Neural cell (in vitro differentiated cells): Measurements from ENCODE around the gene NOL4L. TPM values are rescaled to one million over a fixed set of nuclear protein-coding genes. Genes with fewer than 3 reads are reported as not detected.

Experiments
- H2AFZ ChIP-seq: fragments of 200-600, 300-800 bp; sonication (generic), shearing (Covaris generic); 2 replicates; pipeline ENCODE4 v1.6.0; 2014; ENCODE audit warnings: low read depth, mild to moderate bottlenecking, antibody characterized with exemption, low read length, moderate library complexity
- H3F3A ChIP-seq: fragments of 200-600 bp; shearing (Covaris generic); 2 replicates; pipeline ENCODE4 v1.6.1; 2016; ENCODE audit warnings: mild to moderate bottlenecking, moderate library complexity, mixed read lengths, antibody characterized with exemption, low read length; ENCODE audit not compliant: insufficient read depth, poor library complexity, severe bottlenecking
- H3K27ac ChIP-seq: fragments of 200-600, 300-800 bp; sonication (generic), shearing (Covaris generic); 2 replicates; pipeline ENCODE4 v1.5.1; 2014; ENCODE audit warnings: mild to moderate bottlenecking, low read length, moderate library complexity
- H3K27me3 ChIP-seq: fragments of 300-800, 200-600 bp; sonication (generic), shearing (Covaris generic); 2 replicates; pipeline ENCODE4 v1.6.0; 2014; ENCODE audit warnings: mild to moderate bottlenecking, low read depth, low read length, moderate library complexity; ENCODE audit not compliant: insufficient read depth
- H3K36me3 ChIP-seq: fragments of 300-800, 200-600 bp; sonication (generic), shearing (Covaris generic); 2 replicates; pipeline ENCODE4 v1.5.1; 2014; ENCODE audit warnings: mild to moderate bottlenecking, antibody characterized with exemption, low read length, moderate library complexity; ENCODE audit not compliant: insufficient read depth
- H3K4me2 ChIP-seq: fragments of 300-800, 200-600 bp; sonication (generic), shearing (Covaris generic); 2 replicates; pipeline ENCODE4 v1.6.0; 2014; ENCODE audit warnings: mild to moderate bottlenecking, low read length
- H3K4me3 ChIP-seq: fragments of 300-800, 200-600 bp; sonication (generic), shearing (Covaris generic); 2 replicates; pipeline ENCODE4 v1.5.1; 2014; ENCODE audit warnings: mild to moderate bottlenecking, low read length, moderate library complexity
- H3K79me2 ChIP-seq: fragments of 200-600 bp; shearing (Covaris generic); replicated peaks from 2 replicates; pipeline ENCODE4 v1.6.0; 2014; ENCODE audit warnings: mild to moderate bottlenecking, low read length, moderate library complexity; ENCODE audit not compliant: insufficient read depth
- H3K9ac ChIP-seq: fragments of 300-800, 200-600 bp; sonication (generic), shearing (Covaris generic); 2 replicates; pipeline ENCODE4 v1.6.1; 2016; ENCODE audit warnings: mild to moderate bottlenecking, low read length, mixed read lengths
- H3K9me2 ChIP-seq: fragments of 200-600 bp; shearing (Covaris generic); 2 replicates; pipeline ENCODE4 v1.6.1; 2016; ENCODE audit warnings: mild to moderate bottlenecking, low read length, mixed read lengths; ENCODE audit not compliant: insufficient read depth
- H3K9me3 ChIP-seq: fragments of 200-600, 300-800 bp; sonication (generic), shearing (Covaris generic); 2 replicates; pipeline ENCODE4 v1.6.1; 2016; ENCODE audit warnings: mild to moderate bottlenecking, mixed run types, low read length, moderate library complexity, mixed read lengths
- H4K20me1 ChIP-seq: fragments of 200-600 bp; shearing (Covaris generic); 2 replicates; pipeline ENCODE4 v1.6.1; 2016; ENCODE audit warnings: mild to moderate bottlenecking, mixed run types; ENCODE audit not compliant: insufficient read depth
- CTCF ChIP-seq: fragments of 450-650 bp; IDR thresholded peaks from 2 replicates; pipeline ENCODE4 v1.5.1; 2014; ENCODE audit warnings: antibody characterized with exemption, mild to moderate bottlenecking, moderate library complexity; ENCODE audit not compliant: poor library complexity, severe bottlenecking
- EP300 ChIP-seq: fragments of 450-650 bp; conservative IDR thresholded peaks from 2 replicates; pipeline ENCODE4 v1.6.1; 2014; ENCODE audit warnings: antibody characterized with exemption, mild to moderate bottlenecking, moderate library complexity; ENCODE audit not compliant: poor library complexity, severe bottlenecking
- EZH2 ChIP-seq: fragments of 200-600, 300-800 bp; shearing (Covaris generic), sonication (generic); IDR thresholded peaks from 2 replicates; pipeline ENCODE4 v1.6.1; 2014; ENCODE audit warnings: antibody characterized with exemption, low read length, borderline replicate concordance, mild to moderate bottlenecking; ENCODE audit not compliant: insufficient read depth, poor library complexity, severe bottlenecking
- MXI1 ChIP-seq: fragments of 450-650 bp; conservative IDR thresholded peaks from 2 replicates; pipeline ENCODE4 v1.6.1; 2014; ENCODE audit warnings: antibody characterized with exemption, mild to moderate bottlenecking; ENCODE audit not compliant: poor library complexity, severe bottlenecking
- POLR2AphosphoS5 ChIP-seq: IDR thresholded peaks from 2 replicates; pipeline ENCODE4 v1.6.1; 2012
- RAD21 ChIP-seq: fragments of 450-650 bp; conservative IDR thresholded peaks from 2 replicates; pipeline ENCODE4 v1.6.1; 2014; ENCODE audit warnings: antibody characterized with exemption, mild to moderate bottlenecking, moderate library complexity
- REST ChIP-seq: IDR thresholded peaks from 2 replicates; pipeline ENCODE4 v1.6.1; 2012; ENCODE audit warnings: borderline replicate concordance
- SMC3 ChIP-seq: fragments of 450-650 bp; conservative IDR thresholded peaks from 2 replicates; pipeline ENCODE4 v1.6.1; 2014; ENCODE audit warnings: antibody characterized with exemption, mild to moderate bottlenecking, moderate library complexity; ENCODE audit not compliant: poor library complexity
- TAF1 ChIP-seq: IDR thresholded peaks from 2 replicates; pipeline ENCODE4 v1.6.1; 2012; ENCODE audit warnings: low read depth
- polyA plus RNA-seq: library from polyadenylated mRNA; depleted of rRNA; stranded (reverse); fragments of >200 nt; gene quantifications from 2 replicates; pipeline ENCODE4 v1.2.3, GENCODE V29; 2014

The NOL4L gene
- polyA plus RNA-seq, 1 donor from 2014 or later, result 20.4 TPM

GRCh38 chr20:32451340-32451681 lies 133.8 kb downstream of the NOL4L start:
- Histone ChIP-seq H3K27me3 (no peaks in the 10 kb centered on the region), H3K79me2 (peaks cover 14% of the 10 kb centered on the region), H2AFZ (no peak overlapping the region), H3K9me2 (no peaks in the 10 kb centered on the region), H3K27ac (no peak overlapping the region), H3K9me3 (no peaks in the 10 kb centered on the region), H4K20me1 (peaks cover under 1% of the 10 kb centered on the region), H3K36me3 (no peaks in the 10 kb centered on the region), H3K4me3 (no peak overlapping the region), H3K4me2 (no peak overlapping the region), H3F3A (no peaks in the 10 kb centered on the region), H3K9ac (no peak overlapping the region)
- TF ChIP-seq EP300 (no peak), SMC3 (no peak), RAD21 (no peak), CTCF (no peak), TAF1 (no peak), POLR2AphosphoS5 (no peak), REST (no peak), MXI1 (no peak)

- Histone ChIP-seq H3K36me3 (no peaks in the 10 kb centered on the region), H3K9ac (peak overlapping the region; percentile 12), H3K79me2 (peaks cover 13% of the 10 kb centered on the region), H4K20me1 (no peaks in the 10 kb centered on the region), H3K4me2 (no peak overlapping the region), H3K9me3 (no peaks in the 10 kb centered on the region), H3K4me3 (peak overlapping the region; percentile 34), H3K27me3 (no peaks in the 10 kb centered on the region), H3K9me2 (no peaks in the 10 kb centered on the region), H2AFZ (no peak overlapping the region), H3K27ac (peak overlapping the region; percentile 58), H3F3A (no peaks in the 10 kb centered on the region)
- TF ChIP-seq TAF1, result no peak
- no peak for TF ChIP-seq CTCF
- TF ChIP-seq SMC3, result no peak
- TF ChIP-seq REST, result no peak
- TF ChIP-seq EZH2, result no peak
- TF ChIP-seq RAD21, result no peak
- no peak for TF ChIP-seq MXI1
- TF ChIP-seq POLR2AphosphoS5, result no peak
- no peak for TF ChIP-seq EP300
These were observed 134.6 kb downstream of the NOL4L start for GRCh38 chr20:32450484-32451061.
